WI38 (cell line): ENCODE data around the gene UBR4.
"Not testable (repeated sequence)": the region's sequence is repeated elsewhere in the genome, so short reads cannot be mapped to it uniquely, and the experiment has no call there.

Experiments used
- H3K4me3 ChIP-seq: 2 replicates; pipeline ENCODE4 v1.5.1; 2011; ENCODE audit warnings: low read depth, mild to moderate bottlenecking, control low read depth, low read length
- TF ChIP-seq, protein P1 (sequence below): IDR thresholded peaks from 2 replicates; pipeline ENCODE4 v1.5.1; 2012; ENCODE audit warnings: low read depth, mild to moderate bottlenecking, control low read depth, low read length

UBR4 gene

GRCh38 chr1:19250629-19251304 lies 40.7 kb upstream of the UBR4 start:
- peak overlapping the region; percentile 81 for H3K4me3 ChIP-seq
- TF ChIP-seq, protein P1, sequence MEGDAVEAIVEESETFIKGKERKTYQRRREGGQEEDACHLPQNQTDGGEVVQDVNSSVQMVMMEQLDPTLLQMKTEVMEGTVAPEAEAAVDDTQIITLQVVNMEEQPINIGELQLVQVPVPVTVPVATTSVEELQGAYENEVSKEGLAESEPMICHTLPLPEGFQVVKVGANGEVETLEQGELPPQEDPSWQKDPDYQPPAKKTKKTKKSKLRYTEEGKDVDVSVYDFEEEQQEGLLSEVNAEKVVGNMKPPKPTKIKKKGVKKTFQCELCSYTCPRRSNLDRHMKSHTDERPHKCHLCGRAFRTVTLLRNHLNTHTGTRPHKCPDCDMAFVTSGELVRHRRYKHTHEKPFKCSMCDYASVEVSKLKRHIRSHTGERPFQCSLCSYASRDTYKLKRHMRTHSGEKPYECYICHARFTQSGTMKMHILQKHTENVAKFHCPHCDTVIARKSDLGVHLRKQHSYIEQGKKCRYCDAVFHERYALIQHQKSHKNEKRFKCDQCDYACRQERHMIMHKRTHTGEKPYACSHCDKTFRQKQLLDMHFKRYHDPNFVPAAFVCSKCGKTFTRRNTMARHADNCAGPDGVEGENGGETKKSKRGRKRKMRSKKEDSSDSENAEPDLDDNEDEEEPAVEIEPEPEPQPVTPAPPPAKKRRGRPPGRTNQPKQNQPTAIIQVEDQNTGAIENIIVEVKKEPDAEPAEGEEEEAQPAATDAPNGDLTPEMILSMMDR: no peak

- no peak overlapping the region for H3K4me3 ChIP-seq
- TF ChIP-seq, protein P1: peak; percentile 98
Observed at GRCh38 chr1:19240673-19241538, 30.8 kb upstream of the UBR4 start.

DNA sequence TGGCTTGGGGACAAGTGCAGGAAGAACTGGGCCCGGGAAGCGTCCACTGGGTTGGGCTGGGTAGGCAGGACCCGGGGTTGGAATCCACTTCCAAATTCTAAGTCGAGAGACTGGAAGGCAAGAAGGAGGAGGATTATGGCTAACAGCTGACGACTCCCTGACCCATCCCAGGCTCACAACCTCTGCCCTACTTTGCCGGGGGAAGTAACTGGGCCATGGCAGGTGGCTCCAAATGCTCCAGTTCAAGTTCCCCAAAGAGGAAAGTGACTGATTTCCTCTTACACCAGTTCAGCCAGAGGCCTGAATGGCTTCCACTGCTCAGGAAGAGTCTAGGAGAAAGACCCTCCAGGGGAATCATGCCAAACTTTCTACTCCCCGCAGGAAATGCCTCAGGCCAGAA lies 29.8 kb upstream of the UBR4 start:
- H3K4me3 ChIP-seq: no peak overlapping the region
- TF ChIP-seq, protein P1: no peak

GRCh38 chr1:19234224-19234623 lies 24.2 kb upstream of the UBR4 start:
- no peak overlapping the region for H3K4me3 ChIP-seq
- TF ChIP-seq, protein P1: no peak

DNA sequence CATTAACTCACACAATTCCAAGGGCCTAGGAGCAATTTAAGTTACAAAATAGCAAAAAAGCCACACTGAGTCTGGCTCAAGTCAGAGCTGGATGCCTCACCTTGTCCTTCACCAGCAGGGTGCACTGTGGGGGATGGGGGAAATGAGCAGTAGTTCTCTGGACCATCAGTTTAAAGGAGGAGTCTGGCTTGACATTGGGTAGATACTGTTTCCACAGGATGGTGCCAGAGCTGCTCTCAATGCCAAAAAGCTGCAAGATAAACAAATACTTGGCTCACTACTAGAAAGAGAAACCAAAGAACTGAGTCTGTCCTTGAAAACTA lies 22.4 kb upstream of the UBR4 start:
- TF ChIP-seq, protein P1: no peak
- H3K4me3 ChIP-seq: no peak overlapping the region

- not testable (repeated sequence) for H3K4me3 ChIP-seq
Observed at GRCh38 chr1:19231736-19232523, 21.9 kb upstream of the UBR4 start.

- TF ChIP-seq, protein P1: no peak
Observed at GRCh38 chr1:19229828-19230325, 19.8 kb upstream of the UBR4 start.

More at GRCh38 chr1:19229828-19230325, 19.8 kb upstream of the UBR4 start:
- no peak overlapping the region for H3K4me3 ChIP-seq
